ENCODE results near the gene CLDND1.

The CLDND1 gene

DNA sequence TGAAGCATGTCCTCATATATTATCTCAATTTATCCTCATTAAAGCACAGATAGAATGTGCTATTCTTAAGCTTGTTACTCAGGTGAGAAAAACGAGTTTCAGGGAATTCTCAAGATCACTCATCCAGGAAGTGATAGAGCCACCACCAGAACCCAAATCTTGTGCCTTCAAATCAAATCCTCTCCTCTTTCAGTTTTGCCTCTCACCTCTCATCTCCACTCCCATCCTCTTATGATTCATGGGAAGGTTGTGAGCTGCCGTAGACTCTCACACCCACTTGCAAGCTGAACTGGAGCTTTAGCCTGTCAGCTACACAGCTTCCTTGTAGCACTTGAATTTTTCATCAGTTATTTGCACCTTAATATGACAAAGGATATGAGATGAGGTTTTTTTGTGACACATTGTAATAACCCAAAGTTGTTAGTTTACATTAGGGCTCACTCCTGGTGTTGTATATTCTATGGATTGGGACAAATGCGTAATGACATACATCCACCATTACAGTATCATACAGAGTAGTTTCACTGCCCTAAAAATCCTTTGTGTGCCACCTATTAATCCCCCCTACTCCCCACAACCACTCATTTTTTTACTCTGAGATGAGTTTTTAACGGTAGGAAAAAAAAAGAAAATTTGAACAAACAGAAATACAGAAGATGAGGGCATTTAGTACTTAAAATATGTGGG is 34.8 kb upstream of the CLDND1 start:
- Histone ChIP-seq H3K36me3 (ENCODE audit: control insufficient read depth, insufficient read depth, low read length) (no peaks in the 10 kb centered on the region), H3K27me3 (ENCODE audit: control insufficient read depth, insufficient read depth, low read length) (no peaks in the 10 kb centered on the region), H3K9ac (ENCODE audit: low read depth, low read length) (no peak overlapping the region), H3K4me3 (ENCODE audit: low read depth, low read length) (no peak overlapping the region), H3K9me3 (ENCODE audit: control insufficient read depth, insufficient read depth, low read length) (no peaks in the 10 kb centered on the region), H3K4me1 (ENCODE audit: control insufficient read depth, insufficient read depth, low read length) (no peaks in the 10 kb centered on the region)

DNA sequence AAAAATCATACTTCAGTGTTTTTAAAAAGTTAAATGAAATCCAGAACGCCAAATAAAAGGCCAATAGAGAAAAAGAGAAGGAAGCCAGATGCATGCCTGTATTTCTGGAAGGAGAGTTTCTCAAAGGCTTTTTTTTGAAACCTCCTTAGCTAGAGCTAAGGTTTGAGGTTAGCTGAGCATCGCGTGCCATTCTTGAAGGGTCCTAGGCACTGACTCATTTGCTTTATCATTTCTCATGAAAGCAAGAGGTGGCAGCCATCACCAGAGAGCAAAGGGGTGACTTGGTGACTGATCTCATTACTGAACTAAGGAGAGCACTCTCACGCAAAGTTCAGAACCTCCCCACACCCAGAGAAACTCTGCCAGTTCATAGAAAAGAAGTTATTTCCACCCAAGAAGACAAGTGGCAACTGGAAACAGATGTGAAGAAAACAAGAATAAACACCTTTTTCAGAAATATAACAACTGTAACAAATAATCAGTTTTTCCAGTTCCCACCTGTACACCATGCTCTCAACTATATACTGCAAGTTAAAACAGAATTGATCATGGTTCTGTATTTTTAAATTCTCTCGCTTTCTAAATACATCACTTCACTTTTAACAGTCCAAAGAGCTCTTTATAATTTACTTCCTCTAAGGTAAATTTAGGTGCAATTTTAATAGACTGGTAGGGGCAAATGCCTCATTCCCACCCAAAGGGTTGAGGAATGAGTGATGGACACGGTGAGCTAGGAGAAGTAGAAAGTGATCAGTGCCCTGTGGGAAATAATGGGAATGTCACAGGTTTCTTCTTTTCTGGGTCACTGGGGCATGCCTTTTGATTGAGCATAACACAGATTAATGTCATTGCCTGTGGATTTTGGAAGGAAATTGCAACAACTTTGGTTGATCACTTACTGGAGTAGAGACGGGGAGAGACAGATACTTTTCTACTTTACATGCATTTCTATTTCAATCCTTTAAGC is 33.7 kb upstream of the CLDND1 start:
- Histone ChIP-seq H3K36me3 (ENCODE audit: control insufficient read depth, insufficient read depth, low read length) (no peaks in the 10 kb centered on the region), H3K4me3 (ENCODE audit: low read depth, low read length) (no peak overlapping the region), H3K9ac (ENCODE audit: low read depth, low read length) (no peak overlapping the region), H3K27me3 (ENCODE audit: control insufficient read depth, insufficient read depth, low read length) (no peaks in the 10 kb centered on the region), H3K4me1 (ENCODE audit: control insufficient read depth, insufficient read depth, low read length) (no peaks in the 10 kb centered on the region), H3K9me3 (ENCODE audit: control insufficient read depth, insufficient read depth, low read length) (no peaks in the 10 kb centered on the region)

DNA sequence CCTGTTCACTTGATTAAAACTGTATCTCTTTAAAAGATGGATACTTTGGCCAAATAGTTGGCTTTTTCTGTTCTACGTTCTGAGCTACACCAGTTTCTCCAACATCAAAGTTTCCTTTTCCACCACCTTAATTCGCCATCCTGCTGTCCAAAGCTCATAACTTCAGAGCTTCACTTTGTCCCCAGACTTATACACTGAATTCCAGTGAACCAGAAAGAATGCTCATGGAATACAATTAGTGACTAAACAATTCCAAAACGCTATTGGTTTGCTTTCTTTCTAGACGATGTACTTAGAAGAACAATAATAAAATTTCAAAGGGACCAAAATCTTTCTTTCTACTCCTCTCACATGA is 32.3 kb upstream of the CLDND1 start:
- no peak overlapping the region for H3K4me3 ChIP-seq (ENCODE audit: low read depth, low read length)
- no peaks in the 10 kb centered on the region for H3K27me3 ChIP-seq (ENCODE audit: control insufficient read depth, insufficient read depth, low read length)
- H3K9me3 ChIP-seq (ENCODE audit: control insufficient read depth, insufficient read depth, low read length), result no peaks in the 10 kb centered on the region
- H3K4me1 ChIP-seq (ENCODE audit: control insufficient read depth, insufficient read depth, low read length), result no peaks in the 10 kb centered on the region
- H3K36me3 ChIP-seq (ENCODE audit: control insufficient read depth, insufficient read depth, low read length), result no peaks in the 10 kb centered on the region
- H3K9ac ChIP-seq (ENCODE audit: low read depth, low read length), result no peak overlapping the region

DNA sequence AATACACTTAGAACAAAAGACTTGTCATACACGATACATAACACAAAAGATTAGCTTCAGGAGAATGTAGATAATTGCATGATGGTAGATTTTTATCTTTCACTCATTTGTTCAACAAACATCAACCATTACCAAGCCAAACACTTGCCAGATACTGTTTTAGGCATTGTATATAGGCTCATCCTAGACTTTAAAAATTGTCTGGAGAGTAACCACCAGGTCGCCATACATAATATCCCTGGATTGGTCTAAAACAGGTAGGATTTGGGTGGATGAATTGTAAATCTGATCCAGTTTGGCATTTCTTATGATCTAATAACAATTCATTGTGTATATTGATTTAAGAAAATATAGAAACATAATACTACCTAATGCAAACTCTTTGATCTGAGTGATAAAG is 31.9 kb upstream of the CLDND1 start:
- no peak overlapping the region for H3K4me3 ChIP-seq (ENCODE audit: low read depth, low read length)
- no peak overlapping the region for H3K9ac ChIP-seq (ENCODE audit: low read depth, low read length)
- no peaks in the 10 kb centered on the region for H3K36me3 ChIP-seq (ENCODE audit: control insufficient read depth, insufficient read depth, low read length)
- H3K27me3 ChIP-seq (ENCODE audit: control insufficient read depth, insufficient read depth, low read length), result no peaks in the 10 kb centered on the region
- no peaks in the 10 kb centered on the region for H3K4me1 ChIP-seq (ENCODE audit: control insufficient read depth, insufficient read depth, low read length)
- H3K9me3 ChIP-seq (ENCODE audit: control insufficient read depth, insufficient read depth, low read length), result no peaks in the 10 kb centered on the region

- H3K9me3 ChIP-seq (ENCODE audit: control insufficient read depth, insufficient read depth, low read length), result no peaks in the 10 kb centered on the region
- no peaks in the 10 kb centered on the region for H3K36me3 ChIP-seq (ENCODE audit: control insufficient read depth, insufficient read depth, low read length)
- no peak overlapping the region for H3K9ac ChIP-seq (ENCODE audit: low read depth, low read length)
- no peak overlapping the region for H3K4me3 ChIP-seq (ENCODE audit: low read depth, low read length)
- no peaks in the 10 kb centered on the region for H3K27me3 ChIP-seq (ENCODE audit: control insufficient read depth, insufficient read depth, low read length)
- no peaks in the 10 kb centered on the region for H3K4me1 ChIP-seq (ENCODE audit: control insufficient read depth, insufficient read depth, low read length)
Measured at GRCh38 chr3:98553753-98554152, 31.1 kb upstream of the CLDND1 start.

DNA sequence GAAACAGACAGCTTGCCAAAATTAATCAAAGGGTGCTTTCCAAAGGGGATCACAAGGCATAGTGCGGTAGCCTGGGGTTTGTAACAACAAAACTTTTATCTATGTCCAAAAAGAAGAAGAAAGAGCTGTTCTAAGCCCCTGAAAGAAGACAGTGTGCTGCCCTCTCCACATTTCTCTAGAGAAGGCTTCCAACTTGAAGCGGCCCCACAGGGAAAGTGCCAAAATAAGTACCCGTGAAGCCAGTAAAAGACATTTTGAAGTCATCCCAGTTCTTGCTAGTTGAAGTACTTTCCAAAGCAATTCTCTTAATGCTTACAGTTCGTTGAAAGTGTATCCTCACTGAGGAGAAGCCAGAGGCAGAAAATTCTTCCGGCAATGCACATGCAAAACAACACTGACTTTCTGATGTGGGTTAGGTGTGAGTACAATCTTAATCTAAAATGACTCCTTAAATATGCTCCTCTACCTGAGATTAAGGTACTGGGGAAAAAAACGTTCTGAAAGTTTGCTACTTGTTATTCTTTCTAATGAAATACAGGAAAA is 30.4 kb upstream of the CLDND1 start:
- Histone ChIP-seq H3K27me3 (ENCODE audit: control insufficient read depth, insufficient read depth, low read length) (no peaks in the 10 kb centered on the region), H3K9ac (ENCODE audit: low read depth, low read length) (no peak overlapping the region), H3K9me3 (ENCODE audit: control insufficient read depth, insufficient read depth, low read length) (no peaks in the 10 kb centered on the region), H3K36me3 (ENCODE audit: control insufficient read depth, insufficient read depth, low read length) (no peaks in the 10 kb centered on the region), H3K4me1 (ENCODE audit: control insufficient read depth, insufficient read depth, low read length) (no peaks in the 10 kb centered on the region), H3K4me3 (ENCODE audit: low read depth, low read length) (no peak overlapping the region)

DNA sequence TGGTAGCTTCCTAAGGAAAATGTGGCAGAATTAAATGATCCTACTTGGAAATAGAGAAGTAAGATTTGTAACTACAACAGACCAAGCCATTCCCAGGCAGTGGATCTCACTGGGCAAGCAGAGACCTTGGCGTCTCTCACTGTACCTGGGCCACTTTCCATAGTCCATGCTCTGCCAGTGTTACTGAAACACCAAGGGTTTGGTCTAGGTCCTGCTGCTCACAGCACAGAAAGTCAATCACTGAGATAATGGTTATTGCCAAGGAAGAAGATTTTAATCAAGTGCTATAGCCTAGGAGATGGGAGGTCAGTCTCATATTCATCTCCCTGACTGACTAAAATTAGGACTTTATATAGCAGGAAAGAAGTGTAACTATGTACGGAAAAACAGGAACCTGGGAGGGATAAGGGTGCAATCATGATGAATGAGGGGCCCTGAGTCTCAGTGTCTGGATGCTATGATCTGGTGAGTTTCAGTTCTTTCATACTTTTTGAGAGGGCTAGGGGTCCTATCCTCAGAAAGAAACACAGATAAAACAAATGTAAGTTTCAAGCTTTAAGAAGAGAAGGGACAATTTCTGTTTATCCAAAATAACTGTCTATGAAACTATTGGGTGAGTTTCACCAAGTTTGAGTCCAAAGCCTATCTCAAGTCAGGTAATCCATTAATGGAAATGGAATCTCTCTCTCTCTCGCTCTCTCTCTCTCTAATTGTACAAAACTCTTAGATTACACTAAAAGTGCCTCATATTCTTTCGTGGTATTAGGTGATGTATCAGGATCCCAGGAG is 29.7 kb upstream of the CLDND1 start:
- Histone ChIP-seq H3K4me3 (ENCODE audit: low read depth, low read length) (no peak overlapping the region), H3K9me3 (ENCODE audit: control insufficient read depth, insufficient read depth, low read length) (no peaks in the 10 kb centered on the region), H3K9ac (ENCODE audit: low read depth, low read length) (no peak overlapping the region), H3K36me3 (ENCODE audit: control insufficient read depth, insufficient read depth, low read length) (no peaks in the 10 kb centered on the region), H3K27me3 (ENCODE audit: control insufficient read depth, insufficient read depth, low read length) (no peaks in the 10 kb centered on the region), H3K4me1 (ENCODE audit: control insufficient read depth, insufficient read depth, low read length) (no peaks in the 10 kb centered on the region)

DNA sequence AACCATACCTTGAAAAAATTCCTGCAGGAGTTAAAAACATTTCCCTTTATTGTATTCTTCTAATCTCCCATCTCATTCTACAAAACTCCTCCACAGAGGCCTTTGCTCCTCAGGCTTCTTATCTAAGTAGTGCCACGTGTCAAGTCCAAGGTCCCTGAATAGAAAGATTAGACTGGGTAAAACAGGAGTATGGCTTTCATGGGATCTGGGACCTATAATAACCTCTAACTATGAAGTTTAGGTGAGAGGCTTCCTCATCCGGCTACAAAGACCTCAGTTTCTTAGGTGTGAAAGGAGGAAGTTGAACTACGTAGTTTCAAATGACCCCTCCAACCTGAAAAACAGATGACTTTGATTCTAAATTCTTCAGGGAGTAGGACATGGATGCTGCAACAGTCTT is 29.1 kb upstream of the CLDND1 start:
- Histone ChIP-seq H3K9me3 (ENCODE audit: control insufficient read depth, insufficient read depth, low read length) (no peaks in the 10 kb centered on the region), H3K9ac (ENCODE audit: low read depth, low read length) (no peak overlapping the region), H3K4me3 (ENCODE audit: low read depth, low read length) (no peak overlapping the region), H3K27me3 (ENCODE audit: control insufficient read depth, insufficient read depth, low read length) (no peaks in the 10 kb centered on the region), H3K4me1 (ENCODE audit: control insufficient read depth, insufficient read depth, low read length) (no peaks in the 10 kb centered on the region), H3K36me3 (ENCODE audit: control insufficient read depth, insufficient read depth, low read length) (no peaks in the 10 kb centered on the region)

- Histone ChIP-seq H3K9ac (ENCODE audit: low read depth, low read length) (no peak overlapping the region), H3K4me1 (ENCODE audit: control insufficient read depth, insufficient read depth, low read length) (no peaks in the 10 kb centered on the region), H3K9me3 (ENCODE audit: control insufficient read depth, insufficient read depth, low read length) (no peaks in the 10 kb centered on the region), H3K36me3 (ENCODE audit: control insufficient read depth, insufficient read depth, low read length) (no peaks in the 10 kb centered on the region), H3K4me3 (ENCODE audit: low read depth, low read length) (no peak overlapping the region), H3K27me3 (ENCODE audit: control insufficient read depth, insufficient read depth, low read length) (no peaks in the 10 kb centered on the region)
Measured at GRCh38 chr3:98551236-98551635, 28.5 kb upstream of the CLDND1 start.

- Histone ChIP-seq H3K36me3 (ENCODE audit: control insufficient read depth, insufficient read depth, low read length) (no peaks in the 10 kb centered on the region), H3K4me3 (ENCODE audit: low read depth, low read length) (no peak overlapping the region), H3K27me3 (ENCODE audit: control insufficient read depth, insufficient read depth, low read length) (no peaks in the 10 kb centered on the region), H3K4me1 (ENCODE audit: control insufficient read depth, insufficient read depth, low read length) (no peaks in the 10 kb centered on the region), H3K9ac (ENCODE audit: low read depth, low read length) (no peak overlapping the region), H3K9me3 (ENCODE audit: control insufficient read depth, insufficient read depth, low read length) (no peaks in the 10 kb centered on the region)
Measured at GRCh38 chr3:98550833-98551232, 28.1 kb upstream of the CLDND1 start.

GRCh38 chr3:98548544-98548943 is 25.8 kb upstream of the CLDND1 start:
- H3K4me3 ChIP-seq (ENCODE audit: low read depth, low read length), result no peak overlapping the region
- H3K9ac ChIP-seq (ENCODE audit: low read depth, low read length), result no peak overlapping the region
- no peaks in the 10 kb centered on the region for H3K4me1 ChIP-seq (ENCODE audit: control insufficient read depth, insufficient read depth, low read length)
- H3K9me3 ChIP-seq (ENCODE audit: control insufficient read depth, insufficient read depth, low read length), result no peaks in the 10 kb centered on the region
- H3K36me3 ChIP-seq (ENCODE audit: control insufficient read depth, insufficient read depth, low read length), result no peaks in the 10 kb centered on the region
- H3K27me3 ChIP-seq (ENCODE audit: control insufficient read depth, insufficient read depth, low read length), result no peaks in the 10 kb centered on the region
